HAP-1 (cell line): ENCODE measurements around the gene TNS3.

ENCODE experiments used
- DNase-seq, 2 experiments: peaks; one replicate each; pipeline ENCODE4 v3.0.0-alpha.2; 2016 to 2020; ENCODE audit warnings: low spot score in 2 of 2
- H3K27me3 ChIP-seq: fragments of 250-450 bp; sonication (Bioruptor Pico); 2 replicates; pipeline ENCODE4 v1.5.1; 2020; ENCODE audit warnings: low read depth, mild to moderate bottlenecking, moderate library complexity
- H3K36me3 ChIP-seq: fragments of 250-450 bp; sonication (Bioruptor Pico); replicated peaks from 2 replicates; pipeline ENCODE4 v1.5.1; 2020; ENCODE audit warnings: mild to moderate bottlenecking
- H3K4me1 ChIP-seq: fragments of 250-450 bp; sonication (Bioruptor Pico); 2 replicates; pipeline ENCODE4 v1.5.1; 2020; ENCODE audit warnings: mild to moderate bottlenecking
- H3K4me3 ChIP-seq: fragments of 250-450 bp; sonication (Bioruptor Pico); 2 replicates; pipeline ENCODE4 v1.5.1; 2020; ENCODE audit warnings: mild to moderate bottlenecking, moderate library complexity
- H3K9me3 ChIP-seq: fragments of 250-450 bp; sonication (Bioruptor Pico); 2 replicates; pipeline ENCODE4 v1.5.1; 2020; ENCODE audit warnings: mild to moderate bottlenecking, moderate library complexity
- in situ Hi-C: fragments of 300-500 bp; cut with MboI; formaldehyde crosslinking; loops from 3 replicates; pipeline ENCODE4 v1.14.3; 2020; ENCODE audit warnings: low sequenced_read_pairs, inconsistent platforms, mixed read lengths

Gene TNS3

GRCh38 chr7:47310020-47310419, 271.9 kb downstream of the TNS3 start:
- H3K4me3 ChIP-seq: no peak overlapping the region
- no peaks in the 10 kb centered on the region for H3K4me1 ChIP-seq
- no peaks in the 10 kb centered on the region for H3K9me3 ChIP-seq
- DNase-seq: no peak
- in situ Hi-C loops: no loop called here
- no peaks in the 10 kb centered on the region for H3K27me3 ChIP-seq
- H3K36me3 ChIP-seq: no peaks in the 10 kb centered on the region; the same call in 1 of the 2 replicates

- peaks cover 3% of the 10 kb centered on the region for H3K36me3 ChIP-seq
- DNase-seq: no peak
- no peaks in the 10 kb centered on the region for H3K27me3 ChIP-seq
- no peaks in the 10 kb centered on the region for H3K9me3 ChIP-seq
- in situ Hi-C loops: no loop called here
- no peak overlapping the region for H3K4me3 ChIP-seq
- H3K4me1 ChIP-seq: no peaks in the 10 kb centered on the region
These were observed 273.1 kb downstream of the TNS3 start for GRCh38 chr7:47308808-47309207.

GRCh38 chr7:47307311-47307710, 274.6 kb downstream of the TNS3 start:
- no peaks in the 10 kb centered on the region for H3K27me3 ChIP-seq
- no peak overlapping the region for H3K4me3 ChIP-seq
- in situ Hi-C loops: no loop called here
- peaks cover 14% of the 10 kb centered on the region for H3K36me3 ChIP-seq
- no peaks in the 10 kb centered on the region for H3K4me1 ChIP-seq
- H3K9me3 ChIP-seq: no peaks in the 10 kb centered on the region
- DNase-seq: no peak

- DNase-seq: no peak
- in situ Hi-C loops: no loop called here
- no peaks in the 10 kb centered on the region for H3K27me3 ChIP-seq
- no peak overlapping the region for H3K4me3 ChIP-seq
- H3K4me1 ChIP-seq: no peaks in the 10 kb centered on the region; the same call in 1 of the 2 replicates
- peaks cover 24% of the 10 kb centered on the region for H3K36me3 ChIP-seq
- no peaks in the 10 kb centered on the region for H3K9me3 ChIP-seq
These were observed 276.9 kb downstream of the TNS3 start for GRCh38 chr7:47304727-47305719.

- no peak overlapping the region for H3K4me3 ChIP-seq
- in situ Hi-C loops: no loop called here
- H3K9me3 ChIP-seq: no peaks in the 10 kb centered on the region
- peaks cover 31% of the 10 kb centered on the region for H3K36me3 ChIP-seq
- no peaks in the 10 kb centered on the region for H3K27me3 ChIP-seq
- no peaks in the 10 kb centered on the region; the same call in 1 of the 2 replicates for H3K4me1 ChIP-seq
- DNase-seq: no peak
These were observed 278.0 kb downstream of the TNS3 start for GRCh38 chr7:47303695-47304453.

GRCh38 chr7:47303014-47303694, 278.8 kb downstream of the TNS3 start:
- Histone ChIP-seq H3K36me3 (peaks cover 31% of the 10 kb centered on the region), H3K4me1 (no peaks in the 10 kb centered on the region; the same call in 1 of the 2 replicates), H3K9me3 (no peaks in the 10 kb centered on the region), H3K27me3 (no peaks in the 10 kb centered on the region), H3K4me3 (no peak overlapping the region)
- DNase-seq: no peak
- in situ Hi-C loops: no loop called here

- peaks cover 31% of the 10 kb centered on the region for H3K36me3 ChIP-seq
- no peak overlapping the region for H3K4me3 ChIP-seq
- no peaks in the 10 kb centered on the region for H3K9me3 ChIP-seq
- no peaks in the 10 kb centered on the region for H3K27me3 ChIP-seq
- DNase-seq: no peak
- no peaks in the 10 kb centered on the region; the same call in 1 of the 2 replicates for H3K4me1 ChIP-seq
- in situ Hi-C loops: no loop called here
These were observed 279.4 kb downstream of the TNS3 start for GRCh38 chr7:47302560-47302959.

GRCh38 chr7:47301657-47302295, 280.1 kb downstream of the TNS3 start:
- no peaks in the 10 kb centered on the region; the same call in 1 of the 2 replicates for H3K4me1 ChIP-seq
- H3K27me3 ChIP-seq: no peaks in the 10 kb centered on the region
- no peaks in the 10 kb centered on the region for H3K9me3 ChIP-seq
- H3K4me3 ChIP-seq: no peak overlapping the region
- DNase-seq: no peak
- peaks cover 36% of the 10 kb centered on the region for H3K36me3 ChIP-seq
- in situ Hi-C loops: no loop called here

GRCh38 chr7:47301105-47301477, 280.8 kb downstream of the TNS3 start:
- Histone ChIP-seq H3K9me3 (no peaks in the 10 kb centered on the region), H3K4me3 (no peak overlapping the region), H3K4me1 (no peaks in the 10 kb centered on the region; the same call in 1 of the 2 replicates), H3K36me3 (peaks cover 40% of the 10 kb centered on the region), H3K27me3 (no peaks in the 10 kb centered on the region)
- in situ Hi-C loops: no loop called here
- no peak for DNase-seq

GRCh38 chr7:47300472-47301104, 281.3 kb downstream of the TNS3 start:
- no peak overlapping the region for H3K4me3 ChIP-seq
- H3K4me1 ChIP-seq: no peaks in the 10 kb centered on the region; the same call in 1 of the 2 replicates
- no peaks in the 10 kb centered on the region for H3K27me3 ChIP-seq
- no peaks in the 10 kb centered on the region for H3K9me3 ChIP-seq
- in situ Hi-C loops: no loop called here
- DNase-seq: no peak
- peaks cover 44% of the 10 kb centered on the region for H3K36me3 ChIP-seq

- H3K36me3 ChIP-seq: peaks cover 49% of the 10 kb centered on the region
- no peak overlapping the region for H3K4me3 ChIP-seq
- no peaks in the 10 kb centered on the region for H3K27me3 ChIP-seq
- H3K4me1 ChIP-seq: no peaks in the 10 kb centered on the region; the same call in 1 of the 2 replicates
- in situ Hi-C loops: no loop called here
- H3K9me3 ChIP-seq: no peaks in the 10 kb centered on the region
- DNase-seq: no peak
These were observed 282.4 kb downstream of the TNS3 start for GRCh38 chr7:47299496-47299895.

GRCh38 chr7:47298636-47299035, 283.3 kb downstream of the TNS3 start:
- no peaks in the 10 kb centered on the region for H3K9me3 ChIP-seq
- H3K4me3 ChIP-seq: no peak overlapping the region
- no peaks in the 10 kb centered on the region; the same call in 1 of the 2 replicates for H3K4me1 ChIP-seq
- H3K36me3 ChIP-seq: peaks cover 52% of the 10 kb centered on the region
- DNase-seq: no peak
- no peaks in the 10 kb centered on the region for H3K27me3 ChIP-seq
- in situ Hi-C loops: no loop called here

GRCh38 chr7:47297120-47297519, 284.8 kb downstream of the TNS3 start:
- DNase-seq: no peak
- no peaks in the 10 kb centered on the region for H3K27me3 ChIP-seq
- H3K4me3 ChIP-seq: no peak overlapping the region
- no peaks in the 10 kb centered on the region for H3K9me3 ChIP-seq
- peaks cover 54% of the 10 kb centered on the region for H3K36me3 ChIP-seq
- H3K4me1 ChIP-seq: no peaks in the 10 kb centered on the region; the same call in 1 of the 2 replicates
- in situ Hi-C loops: no loop called here
